ENCODE results near the gene STAMBP.

- TF ChIP-seq TAF1 (IDR thresholded peaks at IDR 0.05; ENCODE audit: low read depth, low read length) (no peak), POLR2A (IDR thresholded peaks at IDR 0.05; ENCODE audit: low read depth, low read length) (peak; percentile 73; the same call in 1 of the 2 replicates)
Measured at GRCh38 chr2:73832930-73833329, 4.2 kb downstream of the STAMBP start.

All from GM12891 (cell line).